GM19468 (cell line): ENCODE results near the gene CPZ.
"Not testable (repeated sequence)": the region's sequence is repeated elsewhere in the genome, so short reads cannot be mapped to it uniquely, and the experiment has no call there.

Source experiments
- ATAC-seq: cut with Tn5 transposase; IDR thresholded peaks from one replicate; pipeline ENCODE4 v1.9.1; 2021; ENCODE audit warnings: mild to moderate bottlenecking, moderate library complexity, moderate number of reproducible peaks; ENCODE audit not compliant: unreplicated experiment; ENCODE audit errors: extremely low read depth

The CPZ gene

DNA sequence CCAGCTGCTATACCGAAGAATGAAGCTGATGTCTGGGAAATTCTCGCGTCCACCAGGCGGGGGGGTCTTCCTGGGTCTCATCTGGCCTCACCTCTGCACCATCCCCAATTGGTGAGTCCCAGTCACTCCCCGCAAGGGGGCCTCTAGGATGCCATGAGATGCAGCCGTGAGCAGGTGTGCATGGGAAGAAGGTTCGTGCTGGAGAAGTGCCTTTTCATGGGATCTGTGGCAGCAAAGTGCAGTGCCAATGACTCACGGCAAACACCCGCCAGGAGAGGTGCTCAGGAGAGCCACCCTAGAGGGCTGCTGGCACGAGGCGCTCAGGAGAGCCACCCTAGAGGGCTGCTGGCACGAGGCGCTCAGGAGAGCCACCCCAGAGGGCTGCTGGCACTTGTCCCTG, 55.1 kb downstream of the CPZ start:
- ATAC-seq, result no peak

- no peak for ATAC-seq
Observed at GRCh38 chr4:8648296-8648695, 55.7 kb downstream of the CPZ start.

GRCh38 chr4:8648816-8649630, 56.5 kb downstream of the CPZ start:
- no peak for ATAC-seq

GRCh38 chr4:8649631-8650361, 57.2 kb downstream of the CPZ start:
- no peak for ATAC-seq

- no peak for ATAC-seq
Observed at GRCh38 chr4:8651661-8652180, 59.2 kb downstream of the CPZ start.

DNA sequence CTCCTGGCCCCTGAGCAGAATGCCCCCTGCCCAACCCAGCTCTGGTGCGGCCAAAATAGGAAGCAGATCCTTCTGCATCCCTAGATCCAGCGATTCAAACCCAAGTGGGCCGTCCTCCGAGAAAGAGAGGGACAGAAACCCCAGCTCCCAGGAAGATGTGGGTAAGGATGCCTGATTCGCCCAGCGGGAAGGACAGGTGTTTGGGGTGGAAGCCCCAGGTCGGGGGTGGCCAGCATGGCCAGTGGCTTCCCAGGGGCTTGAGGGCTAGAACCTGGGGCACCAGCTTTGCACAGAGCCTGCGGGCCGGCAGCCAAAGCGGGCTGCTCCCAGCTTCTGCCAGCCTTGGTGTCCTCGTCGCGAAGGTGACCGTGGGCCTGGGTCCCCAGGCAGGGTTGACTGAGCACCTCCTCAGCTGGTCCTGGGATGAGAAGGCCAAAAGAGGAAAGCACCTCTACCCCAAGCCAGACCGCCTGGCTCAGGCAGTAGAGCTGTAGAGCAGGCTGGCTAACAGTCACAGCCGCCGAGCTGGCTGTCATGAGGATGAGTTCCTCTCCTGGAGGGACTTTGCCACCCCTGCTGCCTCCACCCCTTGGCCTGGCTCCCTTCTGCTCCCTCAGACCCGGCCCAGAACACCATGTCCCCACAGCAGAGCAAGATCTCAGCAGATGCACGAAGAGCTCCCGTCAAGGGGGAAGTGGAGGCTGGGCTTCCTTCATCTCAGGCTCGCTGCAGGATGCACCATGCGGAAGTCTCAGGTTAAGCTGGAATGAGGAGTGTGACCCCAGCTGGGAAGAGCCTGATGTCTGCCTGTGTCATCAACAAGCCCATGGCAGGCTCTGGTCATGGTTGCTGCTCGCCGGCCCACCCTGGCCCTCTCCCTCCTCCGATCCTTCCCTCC, 59.9 kb downstream of the CPZ start:
- ATAC-seq, result no peak

GRCh38 chr4:8653326-8654000, 60.9 kb downstream of the CPZ start:
- ATAC-seq, result no peak

- not testable (repeated sequence) for ATAC-seq
Observed at GRCh38 chr4:8654139-8654538, 61.6 kb downstream of the CPZ start.

DNA sequence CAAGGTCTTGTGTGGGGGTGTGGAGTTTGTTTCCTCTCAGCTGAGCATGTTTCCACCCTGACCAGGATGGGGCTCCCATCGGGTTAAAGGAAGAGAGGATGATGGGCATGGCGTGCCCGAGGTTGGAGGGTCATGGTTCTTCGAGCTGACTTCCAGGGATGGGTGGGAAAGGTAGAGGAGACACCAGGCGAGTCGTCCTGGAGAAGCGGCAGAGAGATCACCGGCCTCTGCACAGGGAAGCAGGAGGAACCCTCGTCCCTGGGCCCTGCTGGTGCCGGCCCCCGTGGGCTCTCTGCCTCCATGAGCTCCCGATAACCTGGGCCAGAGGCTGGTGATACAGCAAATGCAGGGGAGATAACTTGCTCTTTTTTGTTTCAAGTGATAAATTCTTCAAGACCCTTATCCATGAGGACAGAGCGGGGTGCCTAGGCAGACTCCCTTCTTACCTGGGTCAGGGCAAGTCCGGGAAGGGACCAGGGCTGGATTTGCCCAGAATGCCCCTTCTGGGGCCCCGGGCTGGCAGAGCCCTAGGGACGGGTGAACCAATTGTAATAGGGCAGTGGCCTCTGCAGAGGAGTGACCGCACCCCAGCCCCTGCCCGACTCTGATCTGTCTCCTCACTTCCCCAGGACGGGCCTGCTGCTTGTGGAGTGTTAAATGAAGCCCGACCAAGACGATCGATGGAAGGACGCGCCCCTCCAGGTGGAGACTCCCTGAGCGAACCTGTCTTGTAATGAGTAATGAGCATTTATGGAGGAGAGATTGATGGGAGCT, 63.0 kb downstream of the CPZ start:
- no peak for ATAC-seq

- ATAC-seq, result no peak
Observed at GRCh38 chr4:8656185-8656517, 63.6 kb downstream of the CPZ start.

DNA sequence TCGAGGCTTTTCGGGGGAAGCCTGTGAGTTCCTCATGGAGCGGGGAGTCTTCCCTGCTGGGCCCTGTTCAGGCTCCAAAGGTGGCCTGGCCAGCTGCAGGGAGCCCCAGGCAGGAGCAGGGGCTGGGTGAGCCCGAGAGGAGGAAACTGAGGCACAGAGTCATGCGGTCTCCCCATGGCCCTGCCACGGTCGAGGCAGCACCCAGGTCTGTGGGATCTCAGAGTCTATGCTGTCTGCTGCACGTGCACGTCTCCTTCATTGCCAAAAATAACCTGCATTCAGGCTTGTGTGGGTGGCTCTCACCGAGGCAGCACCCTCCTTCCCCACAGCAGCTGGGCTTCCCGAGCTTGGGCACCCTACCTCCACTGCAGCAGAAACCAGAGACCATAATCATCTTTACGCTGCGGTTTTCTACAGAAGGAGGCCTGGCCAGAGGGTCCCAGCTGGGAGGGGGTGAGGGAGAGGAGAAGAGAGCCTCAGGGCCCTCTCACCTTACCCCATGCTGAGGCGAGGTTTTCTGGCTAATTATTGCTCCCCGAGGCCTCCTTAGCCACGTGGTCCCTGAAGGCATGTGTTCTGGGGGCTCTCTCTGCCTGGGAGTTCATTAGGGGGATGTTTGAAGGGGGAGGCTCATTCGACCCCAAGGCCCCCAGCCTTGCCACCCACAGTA, 64.3 kb downstream of the CPZ start:
- no peak for ATAC-seq

- no peak for ATAC-seq
Observed at GRCh38 chr4:8657381-8658088, 65.0 kb downstream of the CPZ start.

DNA sequence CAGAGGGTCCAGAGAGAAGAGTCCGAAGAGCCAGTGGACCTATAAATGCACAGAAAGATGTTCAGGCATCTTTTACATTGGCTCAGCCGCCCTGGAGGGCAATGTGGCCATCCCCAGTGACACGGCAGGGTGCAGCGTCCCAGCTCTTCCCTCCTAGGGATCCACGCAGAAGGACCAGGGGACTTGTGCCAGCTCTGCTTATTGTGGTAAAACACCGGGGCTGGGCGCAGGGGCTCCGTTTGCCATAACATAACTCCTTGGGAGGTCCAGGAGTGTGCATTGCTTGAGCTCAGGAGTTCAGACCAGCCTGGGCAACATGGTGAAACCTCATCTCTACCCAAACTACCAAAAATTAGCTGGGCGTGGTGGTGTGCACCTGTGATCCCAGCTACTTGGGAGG, 70.2 kb downstream of the CPZ start:
- no peak for ATAC-seq

- no peak for ATAC-seq
Observed at GRCh38 chr4:8664031-8664805, 71.7 kb downstream of the CPZ start.

DNA sequence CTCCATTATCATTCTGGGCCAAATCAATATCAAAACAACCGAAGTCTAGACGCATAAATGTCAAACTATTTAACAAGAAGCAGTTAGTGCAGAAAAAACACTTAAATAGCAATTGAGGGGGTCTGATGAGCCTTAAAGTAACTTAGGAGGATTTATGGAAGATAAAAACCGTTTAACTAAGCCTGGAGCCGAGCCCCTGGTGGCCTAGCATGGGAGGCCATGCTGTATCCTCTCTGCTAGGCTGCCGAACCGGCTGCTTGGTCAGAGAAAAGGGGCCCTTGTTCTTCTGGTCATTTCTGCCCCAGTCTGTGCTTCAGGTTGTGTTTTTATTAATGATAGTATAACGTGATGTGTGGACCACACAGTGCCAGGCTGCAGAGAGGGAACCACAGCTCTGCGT, 72.4 kb downstream of the CPZ start:
- no peak for ATAC-seq

DNA sequence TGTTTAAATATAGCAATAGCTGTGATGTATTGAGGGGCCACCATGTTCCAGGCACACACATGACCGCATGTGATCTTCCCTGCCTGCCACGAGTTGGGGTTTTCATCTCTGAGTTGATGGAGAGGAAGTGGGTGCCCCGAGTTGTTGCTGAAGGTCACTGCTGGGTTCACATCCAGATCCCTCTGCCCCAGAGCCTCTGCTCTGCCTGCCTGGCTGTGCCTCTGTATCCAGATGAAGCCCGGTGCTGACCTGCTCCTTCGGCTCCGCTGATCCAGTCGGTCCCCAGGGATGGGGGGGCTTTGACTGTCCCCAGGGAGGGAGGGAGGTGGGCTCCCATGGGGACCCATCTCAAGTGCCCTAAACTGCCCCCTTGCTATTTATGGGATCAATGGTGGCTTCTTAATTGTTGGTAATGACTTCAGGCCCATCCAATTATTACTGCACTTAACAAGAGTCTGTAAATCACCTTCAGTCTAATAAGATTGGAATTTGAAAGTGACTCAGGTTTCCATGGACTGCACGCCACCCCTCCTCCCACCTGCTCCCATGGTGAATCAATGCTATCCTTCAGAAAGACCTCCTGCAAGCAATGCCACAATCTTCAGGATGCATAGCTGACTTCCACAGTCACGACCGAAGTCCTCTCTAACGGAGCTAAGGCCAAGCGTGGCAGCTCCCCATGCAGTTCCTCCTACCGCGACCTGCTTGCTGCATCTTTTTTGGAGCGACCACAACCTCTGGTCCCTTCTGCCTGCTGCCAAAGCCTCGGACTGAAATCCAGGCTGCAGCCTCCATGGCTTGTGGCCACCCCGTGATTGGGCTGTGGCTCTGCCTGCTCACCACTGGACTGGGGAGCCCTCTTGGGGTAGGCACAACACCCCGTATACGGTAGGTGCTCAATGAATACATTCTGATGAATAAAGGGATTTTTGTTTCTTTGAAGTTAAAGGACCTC, 73.1 kb downstream of the CPZ start:
- ATAC-seq, result no peak
